HL-60/S4 treated with retinoic acid at 250 ng/mL for 4 days and 3 days (cell line): ENCODE data around the gene TBL3.

Source experiments
- in situ Hi-C: fragments of 300-500 bp; cut with MboI; formaldehyde crosslinking; loops from 2 replicates; pipeline ENCODE4 v1.7.0; 2022; ENCODE audit warnings: low sequenced_read_pairs

Gene TBL3

DNA sequence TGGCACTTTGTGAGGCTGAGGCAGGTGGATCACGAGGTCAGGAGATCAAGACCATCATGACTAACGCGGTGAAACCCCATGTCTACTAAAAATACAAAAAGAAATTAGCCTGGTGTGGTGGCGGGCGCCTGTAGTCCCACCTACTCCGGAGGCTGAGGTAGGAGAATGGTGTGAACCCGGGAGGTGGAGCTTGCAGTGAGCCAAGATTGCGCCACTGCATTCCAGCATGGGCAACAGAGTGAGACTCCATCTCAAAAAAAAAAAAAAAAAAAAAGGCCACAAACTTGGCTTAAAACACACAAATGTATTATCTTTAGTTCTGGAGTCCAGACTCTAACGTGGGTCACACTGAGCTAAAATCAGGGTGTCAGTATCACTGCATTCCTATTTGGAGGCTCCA is 39.9 kb downstream of the TBL3 start:
- in situ Hi-C loops = loop anchor here (25.0 kb wide), 1 partner anchor 476 kb away; the partner anchor contains the start of gene TBC1D24

DNA sequence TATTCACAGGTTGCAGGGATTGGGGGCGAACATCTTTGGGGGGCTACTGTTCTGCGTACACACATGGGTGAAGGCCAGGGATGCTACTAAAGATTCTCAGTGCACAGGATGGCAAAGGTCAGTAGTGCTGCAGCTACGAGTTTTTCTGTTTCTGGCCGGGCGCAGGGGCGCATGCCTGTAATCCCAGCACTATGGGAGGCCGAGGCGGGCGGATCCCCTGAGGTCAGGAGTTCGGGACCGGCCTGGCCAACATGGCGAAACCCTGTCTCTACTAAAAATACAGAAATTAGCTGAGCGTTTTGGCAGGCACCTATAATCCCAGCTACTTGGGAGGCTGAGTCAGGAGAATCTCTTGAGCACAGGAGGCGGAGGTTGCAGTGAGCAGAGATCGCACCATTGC is 41.7 kb downstream of the TBL3 start:
- in situ Hi-C loops = loop anchor here (25.0 kb wide), 1 partner anchor 474 kb away; the partner anchor contains the start of gene TBC1D24

DNA sequence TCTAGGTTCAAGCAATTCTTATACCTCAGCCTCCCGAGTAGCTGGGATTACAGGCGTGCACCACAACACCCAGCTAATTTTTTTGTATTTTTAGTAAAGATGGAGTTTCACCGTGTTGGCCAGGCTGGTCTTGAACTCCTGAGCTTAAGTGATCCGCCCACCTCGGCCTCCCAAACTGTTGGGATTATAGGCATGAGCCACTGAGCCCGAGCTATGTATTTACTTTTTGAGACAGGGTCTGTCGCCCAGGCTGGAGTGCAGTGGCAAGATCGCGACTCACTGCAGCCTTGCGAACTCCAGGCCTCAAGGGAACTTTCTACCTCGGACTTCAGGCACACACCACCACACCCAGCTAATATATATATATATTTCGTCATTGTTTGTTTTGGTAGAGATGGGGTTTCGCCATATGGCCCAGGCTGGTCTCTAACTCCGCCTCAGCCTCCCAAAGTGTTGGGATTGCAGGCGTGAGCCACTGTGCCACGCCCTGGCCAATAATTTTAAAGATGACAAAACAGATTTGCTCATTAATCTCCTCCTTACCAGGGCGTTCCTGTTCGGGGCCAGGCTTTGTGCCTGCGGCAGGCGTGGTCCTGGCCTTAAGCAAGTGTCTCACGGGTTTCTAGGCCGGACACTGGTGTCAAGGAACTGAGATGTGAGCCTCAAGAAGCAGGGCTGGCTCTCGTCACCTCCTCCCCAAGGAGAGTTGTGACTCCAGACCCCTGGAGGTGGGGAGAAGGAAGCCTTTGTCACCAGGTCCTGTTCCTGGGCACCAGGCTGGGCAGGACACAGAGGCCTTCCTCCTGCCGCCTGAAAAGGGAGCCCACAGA is 43.5 kb downstream of the TBL3 start:
- in situ Hi-C loops = loop anchor here (25.0 kb wide), 1 partner anchor 472 kb away; the partner anchor contains the start of gene TBC1D24

DNA sequence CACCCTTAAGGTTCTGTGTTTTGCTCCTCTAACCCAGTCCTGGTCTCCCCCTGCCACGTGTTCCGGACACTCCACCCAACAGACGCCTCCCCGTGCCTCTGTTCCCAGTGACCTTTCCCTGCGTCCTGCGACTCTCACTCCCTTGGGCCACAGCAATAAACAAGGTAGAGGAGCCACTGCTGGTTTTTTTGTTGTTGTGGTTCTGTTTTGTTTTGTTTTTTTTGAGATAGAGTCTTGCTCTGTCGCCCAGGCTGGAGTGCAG is 44.0 kb downstream of the TBL3 start:
- in situ Hi-C loops = loop anchor here (25.0 kb wide), 1 partner anchor 471 kb away; the partner anchor contains the start of gene TBC1D24

DNA sequence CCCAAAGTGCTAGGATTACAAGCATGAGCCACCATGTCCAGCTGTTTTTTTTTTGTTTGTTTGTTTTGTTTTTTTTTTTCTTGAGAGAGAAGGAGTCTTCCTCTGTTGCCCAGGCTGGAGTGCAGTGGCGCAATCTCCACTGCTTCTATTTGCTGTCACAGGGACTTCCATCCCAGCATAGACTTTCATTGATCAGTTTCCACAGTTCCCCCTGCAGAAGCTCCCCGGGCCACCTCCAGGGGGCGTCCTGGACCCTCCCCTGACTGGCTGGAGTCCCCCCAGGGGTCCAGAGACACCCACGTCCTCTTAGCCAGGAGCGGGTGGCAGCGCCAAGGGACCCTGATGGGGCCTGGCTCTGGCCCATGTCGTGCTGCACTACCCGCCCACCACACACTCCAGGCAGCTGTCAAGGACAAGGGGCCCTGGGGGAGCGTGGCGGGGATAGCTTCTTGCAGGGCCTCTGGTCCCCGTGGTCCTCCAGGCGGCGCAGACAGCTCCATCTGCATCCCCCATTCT is 44.6 kb downstream of the TBL3 start:
- in situ Hi-C loops = loop anchor here (25.0 kb wide), 1 partner anchor 471 kb away; the partner anchor contains the start of gene TBC1D24

DNA sequence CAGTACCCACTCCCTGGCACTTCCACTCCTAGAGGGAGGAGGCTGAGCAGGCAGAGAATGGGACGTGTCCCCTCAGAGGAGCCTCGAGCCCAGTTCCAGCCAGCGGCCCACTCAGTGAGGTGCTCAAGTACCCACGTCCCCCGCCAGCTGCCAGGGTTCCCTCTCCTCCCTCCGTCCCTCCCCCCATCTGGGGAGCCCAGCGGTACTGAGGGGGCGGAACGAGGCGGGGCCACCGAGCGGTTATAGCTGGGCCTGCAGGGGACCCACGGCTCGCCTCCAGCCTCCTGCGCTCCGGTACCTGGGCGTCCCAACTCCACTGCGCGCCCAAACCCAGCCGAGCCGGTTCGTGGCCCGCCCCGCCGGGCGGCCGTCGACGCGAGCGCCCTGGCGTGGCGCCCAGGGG is 47.7 kb downstream of the TBL3 start, which contains the start of gene NPW:
Gene NPW (plus strand): TSS at position 268 of the 403 bp plus-strand sequence.
- in situ Hi-C loops = loop anchor here (25.0 kb wide), 1 partner anchor 468 kb away; the partner anchor contains the start of gene TBC1D24

DNA sequence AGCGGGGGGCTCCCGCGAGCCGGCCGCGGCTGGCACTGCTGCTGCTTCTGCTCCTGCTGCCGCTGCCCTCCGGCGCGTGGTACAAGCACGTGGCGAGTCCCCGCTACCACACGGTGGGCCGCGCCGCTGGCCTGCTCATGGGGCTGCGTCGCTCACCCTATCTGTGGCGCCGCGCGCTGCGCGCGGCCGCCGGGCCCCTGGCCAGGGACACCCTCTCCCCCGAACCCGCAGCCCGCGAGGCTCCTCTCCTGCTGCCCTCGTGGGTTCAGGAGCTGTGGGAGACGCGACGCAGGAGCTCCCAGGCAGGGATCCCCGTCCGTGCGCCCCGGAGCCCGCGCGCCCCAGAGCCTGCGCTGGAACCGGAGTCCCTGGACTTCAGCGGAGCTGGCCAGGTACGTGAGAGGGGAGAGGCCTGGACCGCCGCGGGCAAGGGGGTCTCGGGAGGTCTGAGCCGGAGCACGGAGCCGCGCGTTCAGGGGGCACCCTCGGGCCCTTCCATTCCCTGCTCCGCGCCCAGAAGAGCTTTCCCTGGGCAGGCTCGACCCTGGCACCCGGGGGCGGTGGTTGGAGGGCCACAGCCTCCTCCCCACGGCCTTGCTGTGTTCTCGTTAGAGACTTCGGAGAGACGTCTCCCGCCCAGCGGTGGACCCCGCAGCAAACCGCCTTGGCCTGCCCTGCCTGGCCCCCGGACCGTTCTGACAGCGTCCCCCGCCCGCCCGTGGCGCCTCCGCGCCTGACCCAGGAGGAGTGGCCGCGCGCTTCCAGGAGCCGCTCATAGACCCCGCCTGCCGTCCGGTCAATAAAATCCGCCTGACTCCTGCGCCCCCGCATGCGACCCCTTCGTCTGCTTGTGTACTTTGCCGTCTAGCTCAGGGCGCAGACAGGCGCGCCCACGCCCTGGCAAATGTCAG is 48.3 kb downstream of the TBL3 start:
- in situ Hi-C loops = loop anchor here (5.0 to 25.0 kb wide), 2 partner anchors 122 to 467 kb away; partner anchors contain the start of gene TBC1D24

DNA sequence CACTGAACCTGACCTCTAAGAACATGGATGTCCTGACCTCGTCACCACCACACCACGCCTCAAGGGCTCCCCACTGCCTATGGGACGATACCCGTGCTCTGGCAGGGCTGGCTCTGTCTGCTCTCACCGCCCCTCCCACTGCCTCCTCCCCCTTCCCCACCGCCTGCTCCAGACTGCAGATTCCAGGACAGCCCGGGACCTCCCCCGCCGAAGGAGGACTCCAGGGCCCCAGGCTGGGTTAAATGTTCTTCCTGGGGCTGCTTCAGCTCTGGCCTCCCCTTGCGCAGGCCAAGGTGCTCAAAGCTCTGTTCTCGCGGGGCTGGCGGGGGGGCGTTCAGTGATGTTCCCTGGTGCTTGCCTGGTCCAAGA is 50.9 kb downstream of the TBL3 start:
- in situ Hi-C loops = loop anchor here (5.0 to 25.0 kb wide), 2 partner anchors 120 to 465 kb away; partner anchors contain the start of gene TBC1D24

DNA sequence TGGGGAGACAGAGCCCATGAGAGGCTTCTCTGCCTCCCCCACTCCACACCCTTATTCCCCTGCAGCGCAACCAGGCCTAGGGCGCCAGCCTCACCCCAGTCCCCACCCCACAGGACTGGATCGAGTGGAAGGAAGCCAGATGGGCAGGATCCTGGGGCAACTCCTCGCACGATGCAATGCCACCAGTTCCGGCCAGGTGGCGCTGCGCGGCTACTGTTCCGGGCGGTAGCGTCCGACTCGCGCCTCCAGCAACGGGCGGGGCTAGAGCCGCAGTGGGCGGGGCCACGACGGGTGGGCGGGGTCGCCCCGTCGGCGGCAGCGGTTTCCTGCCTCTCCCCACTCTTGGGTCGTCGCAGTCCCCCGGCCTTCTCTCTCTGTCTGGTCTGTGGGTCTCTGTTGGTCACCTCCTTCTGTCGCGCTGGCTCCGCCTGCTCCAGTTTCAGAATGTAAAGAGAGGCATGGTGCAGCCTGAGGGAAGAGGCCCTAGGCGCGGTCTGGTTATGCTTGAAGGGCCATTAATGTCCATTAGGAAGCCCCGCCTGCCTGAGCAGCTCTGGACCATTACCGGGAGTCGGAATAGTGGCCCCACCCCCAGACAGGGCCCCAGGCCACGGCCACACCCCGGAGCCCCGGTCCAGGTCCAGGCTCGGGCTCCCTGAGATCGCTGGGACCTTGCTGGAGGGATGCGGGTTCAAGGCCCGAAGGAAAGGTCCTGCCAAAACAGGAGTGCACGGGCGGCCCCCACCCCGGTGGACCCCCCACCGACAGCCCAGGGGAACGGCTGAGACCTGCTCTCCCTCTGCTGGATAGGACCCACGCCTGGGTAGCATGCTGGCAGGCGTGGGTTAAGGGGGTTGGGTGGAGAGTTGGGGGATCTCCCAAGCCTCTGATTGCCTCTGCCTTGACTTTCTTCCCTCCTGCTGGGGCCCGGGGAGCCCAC is 51.5 kb downstream of the TBL3 start:
- in situ Hi-C loops = loop anchor here (5.0 to 25.0 kb wide), 2 partner anchors 119 to 464 kb away; partner anchors contain the start of gene TBC1D24

DNA sequence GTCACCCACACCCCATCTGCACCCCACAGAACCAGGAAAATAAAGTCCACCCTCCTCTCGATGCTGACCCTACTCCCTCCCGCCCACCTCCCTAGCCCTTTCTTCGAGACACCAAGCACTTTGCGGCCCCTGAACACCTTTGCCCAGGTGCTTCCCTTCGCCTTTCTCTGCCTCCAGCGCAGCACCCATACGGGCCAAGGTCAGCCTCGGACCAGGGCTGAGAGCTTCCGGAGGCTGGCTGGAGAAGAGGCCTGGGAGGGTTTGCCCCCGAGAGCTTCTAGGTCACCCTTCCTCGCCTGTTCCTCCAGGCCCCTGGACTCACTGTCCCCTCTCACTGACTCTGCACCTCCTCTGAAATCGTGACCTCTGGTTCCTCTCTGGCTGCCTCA is 52.2 kb downstream of the TBL3 start:
- in situ Hi-C loops = loop anchor here (5.0 to 25.0 kb wide), 2 partner anchors 118 to 463 kb away; partner anchors contain the start of gene TBC1D24

DNA sequence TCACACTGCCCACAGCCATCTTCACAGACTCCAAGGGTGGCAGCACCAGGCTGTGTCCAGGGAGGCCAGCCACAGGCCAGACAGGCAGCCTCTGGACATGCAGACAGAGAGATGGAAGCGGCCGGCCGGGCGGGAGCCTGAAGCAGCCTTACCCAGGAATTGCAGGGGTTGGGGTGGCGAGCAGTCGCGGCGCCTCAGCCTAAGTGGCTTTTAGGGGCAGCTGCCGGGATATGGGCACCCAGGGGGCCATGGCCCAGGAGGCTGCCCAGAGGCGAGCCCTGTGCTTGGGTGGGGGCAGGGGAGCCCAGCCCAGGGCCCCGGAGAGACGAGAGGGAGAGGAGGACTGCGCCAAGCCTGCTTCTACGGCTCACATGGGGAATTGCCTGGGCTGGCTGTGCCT is 53.4 kb downstream of the TBL3 start:
- in situ Hi-C loops = no loop called here

DNA sequence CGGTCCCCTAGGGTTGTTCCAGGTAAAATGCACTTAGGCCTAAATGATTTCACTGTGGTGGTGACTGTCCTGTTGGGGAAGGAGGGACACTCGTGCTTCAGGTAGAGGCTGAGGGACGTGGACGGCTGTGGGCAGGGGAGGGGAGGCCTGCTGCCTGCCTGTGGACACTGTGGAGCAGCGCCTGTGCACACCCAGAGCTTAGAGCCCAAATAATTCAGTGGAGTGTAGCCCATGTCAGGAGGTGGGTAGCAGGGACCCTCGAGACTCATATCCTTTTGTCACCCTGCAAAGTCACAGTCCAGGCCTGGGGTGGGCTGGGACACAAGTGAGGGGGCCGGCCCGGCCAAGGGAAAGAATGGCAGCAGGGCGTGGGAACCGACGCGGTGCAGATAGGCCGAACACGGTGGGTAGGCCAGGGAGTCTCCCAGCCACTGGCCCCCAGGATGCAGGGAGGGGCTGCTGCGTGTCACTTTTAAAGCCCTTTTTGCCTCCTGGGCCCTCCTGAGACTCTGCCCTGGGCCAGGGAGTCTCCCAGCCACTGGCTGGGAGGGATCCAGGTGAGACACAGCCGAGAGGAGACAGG is 54.1 kb downstream of the TBL3 start:
- in situ Hi-C loops = no loop called here

DNA sequence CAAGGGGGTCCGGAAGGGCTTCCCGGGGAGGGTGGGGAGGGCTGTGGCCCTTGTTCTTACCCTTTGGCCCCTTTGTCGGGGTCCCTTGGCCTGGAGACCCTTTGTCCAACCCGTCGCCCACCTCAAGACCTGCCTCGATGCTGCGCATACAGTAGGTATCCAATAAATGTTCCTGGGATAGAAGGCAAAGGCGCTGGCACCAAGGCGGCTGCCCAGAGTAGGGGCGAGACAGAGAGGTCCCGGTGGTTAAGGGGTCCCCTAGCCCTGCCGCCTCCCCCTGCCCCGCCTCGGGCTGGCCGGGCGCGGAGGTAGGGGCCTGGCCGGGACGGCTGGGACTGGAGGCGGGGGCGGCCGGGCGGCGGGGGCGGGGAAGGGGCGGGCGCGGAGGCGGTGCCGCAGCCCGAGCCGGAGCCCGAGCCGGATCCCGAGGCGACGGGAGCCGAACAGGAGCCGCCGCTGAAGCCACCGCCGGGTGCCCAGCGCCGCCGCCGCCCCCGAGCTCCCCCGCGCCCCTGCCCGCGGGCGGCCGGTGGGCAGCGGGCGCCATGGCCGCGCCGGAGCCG is 54.7 kb downstream of the TBL3 start, which contains the start of gene NHERF2:
Gene NHERF2 (plus strand): TSS at position 442 of the 563 bp plus-strand sequence. CDS start 104 bp downstream, at position 546.
- in situ Hi-C loops = no loop called here

DNA sequence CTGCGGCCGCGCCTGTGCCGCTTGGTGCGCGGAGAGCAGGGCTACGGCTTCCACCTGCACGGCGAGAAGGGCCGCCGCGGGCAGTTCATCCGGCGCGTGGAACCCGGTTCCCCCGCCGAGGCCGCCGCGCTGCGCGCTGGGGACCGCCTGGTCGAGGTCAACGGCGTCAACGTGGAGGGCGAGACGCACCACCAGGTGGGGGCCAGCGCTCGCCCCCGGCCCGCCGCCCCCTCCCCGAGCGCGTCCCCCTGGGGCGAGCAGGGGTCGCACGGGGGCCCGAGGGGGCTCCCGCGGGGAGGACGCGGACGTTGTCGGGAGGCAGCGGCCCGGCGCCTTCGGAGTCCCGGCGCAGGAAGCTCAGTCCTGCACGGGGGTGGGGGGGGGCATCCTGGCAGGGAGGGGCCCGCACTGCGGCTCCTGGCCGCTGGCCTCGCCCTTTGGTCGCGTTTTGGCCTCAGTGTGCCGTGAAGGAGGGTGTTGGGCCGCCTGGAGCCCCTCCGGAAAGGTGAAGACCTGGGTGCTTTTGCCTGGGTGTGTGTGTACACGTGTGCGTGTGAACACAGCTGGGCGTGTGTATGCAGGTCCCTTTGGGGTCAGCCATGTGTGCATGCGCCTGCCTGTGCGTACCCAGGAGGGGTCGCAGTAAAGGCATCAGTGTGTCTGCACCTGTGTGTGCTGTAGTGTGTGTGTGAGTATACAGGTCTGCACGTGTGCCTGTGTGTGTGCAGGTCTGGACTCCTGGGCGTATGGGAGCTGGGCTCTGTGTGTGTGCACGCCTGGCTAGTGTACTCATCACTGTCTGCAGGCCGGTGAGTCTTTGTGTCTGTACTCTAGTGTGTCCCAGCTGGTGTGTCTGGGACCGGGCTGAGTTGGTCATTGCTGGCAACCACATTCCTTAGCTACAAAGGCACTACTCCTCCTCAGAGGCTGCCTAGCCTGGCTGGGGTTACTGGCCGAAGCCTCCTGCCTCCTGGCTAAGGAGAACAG is 55.5 kb downstream of the TBL3 start:
- in situ Hi-C loops = no loop called here

DNA sequence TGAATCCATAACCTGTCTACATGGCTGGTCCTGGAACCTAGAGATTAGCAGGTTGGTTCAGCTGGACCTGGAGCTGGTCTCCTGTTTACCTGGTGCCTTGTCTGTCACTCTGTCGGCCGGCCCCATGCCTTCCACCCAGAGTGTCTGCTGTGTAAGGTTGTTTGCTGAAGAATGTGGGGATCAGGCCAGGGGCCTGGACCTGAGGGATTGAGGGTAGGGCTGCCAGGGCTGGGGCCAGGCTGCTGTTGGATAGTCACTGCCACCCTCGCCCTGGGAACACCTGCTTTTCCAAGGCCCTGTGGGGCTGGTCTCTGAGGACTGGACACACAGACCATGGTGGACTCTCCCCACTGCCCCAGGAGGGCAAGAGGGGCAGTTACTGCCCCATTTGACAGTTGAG is 56.3 kb downstream of the TBL3 start:
- in situ Hi-C loops = no loop called here

DNA sequence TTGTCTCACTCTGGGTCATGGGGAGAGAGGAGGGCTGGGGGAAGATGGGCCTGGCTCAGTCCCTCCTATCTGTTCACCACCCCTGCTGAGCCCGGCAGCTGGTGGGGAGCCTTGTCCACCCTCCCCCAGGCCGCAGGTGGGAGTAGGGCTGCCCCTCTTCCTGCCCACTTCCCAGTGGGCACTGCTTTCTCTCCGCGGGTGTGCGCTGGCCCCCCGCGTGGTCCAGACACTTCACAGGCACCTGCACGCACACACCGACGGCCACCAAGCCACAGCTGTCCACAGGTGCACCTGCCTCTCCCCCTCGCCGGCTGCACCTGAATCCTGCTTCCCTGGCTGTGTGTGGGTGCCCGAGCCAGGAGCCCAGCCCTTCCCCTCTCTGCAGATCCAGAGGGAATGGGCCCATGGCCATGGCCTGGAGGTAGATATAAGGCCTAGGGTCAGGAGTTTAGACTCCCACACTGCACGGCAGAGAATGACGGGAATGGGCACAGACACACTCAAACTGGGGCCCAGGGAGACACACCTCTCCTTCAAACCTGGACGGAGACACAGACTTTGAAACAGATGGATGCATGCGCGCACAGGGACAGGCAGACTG is 56.9 kb downstream of the TBL3 start:
- in situ Hi-C loops = no loop called here

DNA sequence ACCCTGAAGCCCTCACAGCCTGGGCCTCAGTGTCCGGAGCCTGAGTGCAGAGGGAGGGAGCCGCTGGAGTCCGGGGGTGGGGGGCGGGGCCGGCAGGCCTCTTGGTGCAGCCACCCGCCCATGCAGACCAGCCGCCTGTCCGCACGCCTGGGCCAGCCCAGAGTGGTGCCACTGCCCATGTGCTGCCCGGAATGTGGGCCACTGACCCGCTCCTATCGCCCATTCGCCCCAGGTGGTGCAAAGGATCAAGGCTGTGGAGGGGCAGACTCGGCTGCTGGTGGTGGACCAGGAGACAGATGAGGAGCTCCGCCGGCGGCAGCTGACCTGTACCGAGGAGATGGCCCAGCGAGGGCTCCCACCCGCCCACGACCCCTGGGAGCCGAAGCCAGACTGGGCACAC is 57.5 kb downstream of the TBL3 start:
- in situ Hi-C loops = no loop called here

DNA sequence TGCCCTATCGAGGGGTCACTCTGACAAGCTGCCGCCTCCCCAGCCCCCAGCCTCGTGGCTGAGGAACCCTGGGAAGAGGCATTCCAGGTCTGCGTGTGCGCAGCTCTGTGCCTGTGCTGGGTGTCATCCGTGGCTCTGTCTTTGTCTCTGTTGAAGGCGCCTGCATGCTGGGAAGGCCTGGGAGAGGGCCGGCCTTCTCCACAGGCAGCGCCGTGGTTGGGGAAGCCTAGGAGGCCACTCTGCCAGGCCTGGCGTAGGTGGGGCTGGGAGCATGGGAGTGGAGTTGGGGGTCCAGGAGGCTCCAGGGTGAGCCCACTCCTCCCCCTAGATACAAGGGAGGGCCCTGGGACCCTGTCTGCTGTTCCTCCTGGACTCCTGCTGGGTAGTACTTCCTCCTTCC is 58.2 kb downstream of the TBL3 start:
- in situ Hi-C loops = no loop called here
